ENCODE results near the gene TFR2.

Gene TFR2

GRCh38 chr7:100574362-100575205 is 66.8 kb downstream of the TFR2 start:
- ChIA-PET POLR2A (no interaction called here), CTCF (interaction anchor here (2.6 kb wide), 1 partner anchor 11 kb away, joined by 15 read pairs; no protein-coding TSS in a partner anchor)
- DNase-seq (ENCODE audit: low read depth, low spot score), result no peak
- TF ChIP-seq CTCF (IDR thresholded peaks at IDR 0.05; ENCODE audit: insufficient read depth, low read length, missing control alignments), result no peak
- no peak overlapping the region for H3K4me3 ChIP-seq (ENCODE audit: low read depth, low read length)

DNA sequence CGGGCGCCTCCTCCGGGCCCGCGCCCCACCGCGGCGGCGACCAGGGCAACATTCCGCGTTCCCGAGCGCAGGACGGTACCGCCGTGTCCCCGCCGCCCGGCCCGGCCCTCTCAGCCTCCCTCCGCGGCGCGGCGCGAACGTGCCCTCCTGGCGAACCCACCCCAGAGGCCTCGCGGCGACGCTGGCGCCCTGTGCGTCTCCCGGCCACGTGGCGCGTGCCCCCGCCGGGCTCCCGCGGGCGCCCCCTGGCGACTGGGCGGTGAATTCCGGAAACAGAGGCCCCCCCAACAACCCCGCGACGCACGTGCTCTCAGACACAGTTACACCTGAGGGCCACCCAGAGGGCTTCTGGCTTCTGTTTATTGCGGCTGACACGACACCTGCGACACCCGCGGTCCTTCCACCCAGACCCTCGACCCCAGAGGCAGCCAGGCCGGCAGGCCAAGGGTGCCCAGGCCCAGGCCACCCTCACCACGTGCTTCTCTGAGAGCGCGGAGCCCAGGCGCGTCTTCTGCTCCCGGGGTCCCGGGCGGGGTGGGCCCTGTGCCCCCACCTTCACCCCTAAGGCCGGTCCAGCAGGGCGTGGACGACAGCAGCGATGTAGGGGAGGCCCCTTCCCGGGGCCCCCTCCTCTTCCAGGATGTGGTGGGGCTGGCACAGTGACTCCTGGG is 67.5 kb downstream of the TFR2 start, which contains the start of gene SAP25:
SAP25 (minus strand) TSS at position 210 of the 671 bp plus-strand sequence; CDS start at position 52, 158 bp downstream.
- TF ChIP-seq CTCF (IDR thresholded peaks at IDR 0.05; ENCODE audit: insufficient read depth, low read length, missing control alignments), result peak; percentile 1
- POLR2A ChIA-PET, result no interaction called here

DNA sequence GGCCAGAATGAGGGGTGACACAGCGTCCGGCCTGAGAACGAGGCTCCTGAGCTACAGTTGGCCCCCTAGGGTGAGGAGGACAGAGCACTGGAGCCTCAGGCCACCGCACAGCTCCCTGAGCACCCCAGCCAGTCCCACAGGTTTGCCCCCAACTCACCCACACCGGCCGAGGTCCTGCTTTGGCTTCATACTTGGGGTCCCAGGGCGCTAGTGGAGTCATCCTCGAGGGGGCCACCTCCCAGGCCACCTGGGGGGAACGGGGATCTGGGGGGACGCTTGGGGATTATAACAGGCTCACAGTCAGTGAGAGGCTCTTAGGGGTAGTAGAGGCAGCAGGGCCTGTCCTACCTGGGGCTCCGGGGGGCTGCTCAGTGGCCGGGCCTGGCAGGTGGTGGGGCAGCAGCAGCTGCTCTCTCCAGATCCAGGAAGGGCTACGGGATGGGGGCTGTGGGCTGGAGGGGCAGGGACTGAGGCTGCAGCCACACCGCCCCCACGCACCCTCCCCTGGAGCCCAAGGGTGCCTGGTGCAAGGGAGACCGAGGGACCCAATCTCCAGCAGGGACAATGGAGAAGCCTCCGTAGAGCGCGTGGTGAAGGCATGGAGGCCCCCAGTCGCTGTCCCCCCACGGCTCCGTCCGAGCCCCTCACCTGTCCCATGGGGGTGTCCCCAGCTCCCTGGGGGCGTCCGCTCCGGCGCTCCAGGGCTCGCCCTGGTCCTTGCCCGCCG is 68.2 kb downstream of the TFR2 start:
- ChIA-PET CTCF (interaction anchor here (1.1 to 2.6 kb wide), 2 partner anchors 9 to 11 kb away, joined by 8 to 15 read pairs; no protein-coding TSS in a partner anchor), POLR2A (interaction anchor here (1.0 to 1.3 kb wide), 2 partner anchors 13 to 103 kb away, joined by 3 to 4 read pairs; partner anchors contain the start of genes FBXO24 and LRCH4)
- H3K4me3 ChIP-seq (ENCODE audit: low read depth, low read length), result no peak overlapping the region
- no peak for DNase-seq (ENCODE audit: low read depth, low spot score)
- TF ChIP-seq CTCF (IDR thresholded peaks at IDR 0.05; ENCODE audit: insufficient read depth, low read length, missing control alignments), result no peak

More for the DNA sequence above, 67.5 kb downstream of the TFR2 start, which contains the start of gene SAP25:
- DNase-seq (ENCODE audit: low read depth, low spot score), result no peak
- CTCF ChIA-PET, result interaction anchor here (2.6 kb wide), 1 partner anchor 10 kb away, joined by 15 read pairs; no protein-coding TSS in a partner anchor
- H3K4me3 ChIP-seq (ENCODE audit: low read depth, low read length), result no peak within 1 kb of the TSS

DNA sequence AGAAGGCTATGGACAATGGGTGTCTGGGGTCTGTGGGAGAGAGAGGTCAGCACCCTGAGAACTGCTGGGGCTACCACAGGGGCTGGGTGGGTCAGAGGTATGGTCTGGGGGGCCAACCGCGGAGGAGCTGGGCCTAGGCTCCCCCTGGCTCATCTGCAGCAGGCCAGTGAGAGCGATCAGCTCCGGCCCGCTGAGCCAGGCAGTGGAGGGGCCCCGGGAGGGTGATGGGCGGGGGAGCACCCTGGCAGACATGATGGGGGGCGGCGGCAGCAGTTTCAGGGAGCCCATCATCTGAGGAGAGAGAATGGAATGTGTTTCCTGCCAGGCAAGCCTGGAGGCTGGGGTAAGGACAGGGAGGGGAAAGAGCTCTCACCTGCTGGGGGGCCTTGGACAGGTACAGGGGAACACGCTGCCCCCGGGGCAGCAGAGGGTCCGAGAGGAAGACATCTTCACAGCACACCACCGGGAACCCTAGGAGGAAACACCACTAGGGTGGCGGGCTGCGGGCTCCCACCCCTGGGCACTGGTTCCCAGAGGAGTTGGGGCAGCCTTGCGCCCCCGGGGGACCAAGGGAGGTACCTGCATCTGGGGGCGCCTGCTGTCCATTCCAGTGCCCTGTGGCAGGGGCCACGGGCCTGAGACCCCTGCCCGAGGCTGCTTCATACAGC is 68.9 kb downstream of the TFR2 start:
- no peak for DNase-seq (ENCODE audit: low read depth, low spot score)
- H3K4me3 ChIP-seq (ENCODE audit: low read depth, low read length), result no peak overlapping the region
- ChIA-PET CTCF (interaction anchor here (1.1 to 2.6 kb wide), 3 partner anchors 8 to 12 kb away, joined by 6 to 15 read pairs (median 8); no protein-coding TSS in a partner anchor), POLR2A (interaction anchor here (1.0 to 1.3 kb wide), 2 partner anchors 14 to 103 kb away, joined by 3 to 4 read pairs; partner anchors contain the start of genes FBXO24 and LRCH4)
- no peak for TF ChIP-seq CTCF (IDR thresholded peaks at IDR 0.05; ENCODE audit: insufficient read depth, low read length, missing control alignments)

- no peak overlapping the region for H3K4me3 ChIP-seq (ENCODE audit: low read depth, low read length)
- no peak for DNase-seq (ENCODE audit: low read depth, low spot score)
- ChIA-PET CTCF (interaction anchor here (0.8 to 2.1 kb wide), 4 partner anchors 10 to 134 kb away, joined by 4 to 10 read pairs (median 5); partner anchors contain the start of genes FBXO24, LRCH4 and POP7), POLR2A (interaction anchor here (1.7 kb wide), 1 partner anchor 14 kb away, joined by 5 read pairs; the partner anchor contains the start of genes FBXO24 and LRCH4)
- TF ChIP-seq CTCF (IDR thresholded peaks at IDR 0.05; ENCODE audit: insufficient read depth, low read length, missing control alignments), result no peak
These were observed 69.6 kb downstream of the TFR2 start for GRCh38 chr7:100571829-100572116.

Measured in AG04449 (cell line).